ENCODE measurements around the gene APOC3. TPM values are rescaled to one million over a fixed set of nuclear protein-coding genes. Genes with fewer than 3 reads are reported as not detected.

APOC3 gene
- total RNA-seq, 1 experiment from 2014 or later: not detected

- H2BK12ac ChIP-seq (ENCODE audit: insufficient read length, low read depth, low read length): no peak overlapping the region
- H3K27ac Mint-ChIP-seq: no peak overlapping the region
- no peaks in the 10 kb centered on the region for H3K79me1 ChIP-seq (ENCODE audit: insufficient read depth, low read depth, low read length, poor library complexity, severe bottlenecking)
- H3K14ac ChIP-seq (ENCODE audit: insufficient read depth, low read length): no peak overlapping the region
- H2AK5ac ChIP-seq (ENCODE audit: insufficient read length, low read length): no peak overlapping the region
- H3K56ac ChIP-seq (ENCODE audit: insufficient read length, low read depth, low read length): no peak overlapping the region
- no peak overlapping the region for H4K8ac ChIP-seq (replicated peaks; ENCODE audit: insufficient read length, low read depth, low read length)
- H3K9me3 Mint-ChIP-seq: no peaks in the 10 kb centered on the region
- no peak overlapping the region for H4K91ac ChIP-seq (ENCODE audit: insufficient read length, low read depth, low read length)
- no peaks in the 10 kb centered on the region for H3K9me3 ChIP-seq (ENCODE audit: control insufficient read depth, low read depth, low read length)
- H3K23ac ChIP-seq (ENCODE audit: insufficient read length, low read depth, low read length): no peak overlapping the region
- no CpG with 5 or more reads among the region's 2 CpGs for WGBS (ENCODE audit: extremely low coverage, insufficient read length, low lambda C conversion rate)
- no peak overlapping the region for H2BK15ac ChIP-seq (ENCODE audit: low read depth, low read length)
- H3K4me1 ChIP-seq (ENCODE audit: insufficient read depth, low read length): no peaks in the 10 kb centered on the region
- H2BK20ac ChIP-seq (ENCODE audit: low read depth, low read length, poor library complexity, severe bottlenecking): no peak overlapping the region
- H3T11ph ChIP-seq (ENCODE audit: low read length): no peak overlapping the region
- H3K27me3 ChIP-seq (ENCODE audit: insufficient read depth, low read length): no peaks in the 10 kb centered on the region
- no peaks in the 10 kb centered on the region for H3K79me2 ChIP-seq (ENCODE audit: insufficient read depth, low read length)
- H3K4me1 Mint-ChIP-seq: 0 out of 4 replicates have a peak, but pooled peaks cover 0 to 4% of the 10 kb centered on the region in 2 experiments
- H3K36me3 Mint-ChIP-seq (ENCODE audit: insufficient read depth in 1 of 3, low read depth in 3 of 3): peaks cover 8 to 51% (median 50%) of the 10 kb centered on the region in 3 experiments
- H3K27me3 Mint-ChIP-seq (ENCODE audit: low read depth): no peaks in the 10 kb centered on the region
- H2BK5ac ChIP-seq (ENCODE audit: insufficient read length, low read length): no peak overlapping the region
- H3K23me2 ChIP-seq (ENCODE audit: insufficient read length, low read depth, low read length, poor library complexity, severe bottlenecking): no peaks in the 10 kb centered on the region
- no peak overlapping the region for H2AFZ ChIP-seq (ENCODE audit: low read length)
- TF ChIP-seq CTCF (conservative IDR thresholded peaks at IDR 0.05): no peak
- no peak overlapping the region for H3K18ac ChIP-seq (ENCODE audit: insufficient read length, low read depth, low read length)
- no peak overlapping the region for H3K4me3 Mint-ChIP-seq
- H3K4ac ChIP-seq (ENCODE audit: low read depth, low read length): no peak overlapping the region
- H3K4me2 ChIP-seq (ENCODE audit: insufficient read depth, insufficient read length, low read length): no peak overlapping the region
- peaks cover 2% of the 10 kb centered on the region for H4K20me1 ChIP-seq (ENCODE audit: control insufficient read depth, insufficient read depth, insufficient read length)
- no peak overlapping the region for H2BK120ac ChIP-seq (ENCODE audit: low read depth, low read length, poor library complexity, severe bottlenecking)
- H4K5ac ChIP-seq (ENCODE audit: insufficient read length, low read depth, low read length): no peak overlapping the region
- DNase-seq: no peak
- no peak overlapping the region for H3K9ac ChIP-seq (ENCODE audit: extremely low read depth, insufficient read length, low read length)
- no peak overlapping the region for H3K27ac ChIP-seq (ENCODE audit: insufficient read length, low read depth, low read length)
These were observed 44.5 kb downstream of the APOC3 start for GRCh38 chr11:116874251-116874650.
